ENCODE results near the gene ZNF324. TPM values are rescaled to one million over a fixed set of nuclear protein-coding genes. Genes with fewer than 3 reads are reported as not detected.

Gene ZNF324
- total RNA-seq, 1 donor from 2014 or later, result 2.1 TPM

DNA sequence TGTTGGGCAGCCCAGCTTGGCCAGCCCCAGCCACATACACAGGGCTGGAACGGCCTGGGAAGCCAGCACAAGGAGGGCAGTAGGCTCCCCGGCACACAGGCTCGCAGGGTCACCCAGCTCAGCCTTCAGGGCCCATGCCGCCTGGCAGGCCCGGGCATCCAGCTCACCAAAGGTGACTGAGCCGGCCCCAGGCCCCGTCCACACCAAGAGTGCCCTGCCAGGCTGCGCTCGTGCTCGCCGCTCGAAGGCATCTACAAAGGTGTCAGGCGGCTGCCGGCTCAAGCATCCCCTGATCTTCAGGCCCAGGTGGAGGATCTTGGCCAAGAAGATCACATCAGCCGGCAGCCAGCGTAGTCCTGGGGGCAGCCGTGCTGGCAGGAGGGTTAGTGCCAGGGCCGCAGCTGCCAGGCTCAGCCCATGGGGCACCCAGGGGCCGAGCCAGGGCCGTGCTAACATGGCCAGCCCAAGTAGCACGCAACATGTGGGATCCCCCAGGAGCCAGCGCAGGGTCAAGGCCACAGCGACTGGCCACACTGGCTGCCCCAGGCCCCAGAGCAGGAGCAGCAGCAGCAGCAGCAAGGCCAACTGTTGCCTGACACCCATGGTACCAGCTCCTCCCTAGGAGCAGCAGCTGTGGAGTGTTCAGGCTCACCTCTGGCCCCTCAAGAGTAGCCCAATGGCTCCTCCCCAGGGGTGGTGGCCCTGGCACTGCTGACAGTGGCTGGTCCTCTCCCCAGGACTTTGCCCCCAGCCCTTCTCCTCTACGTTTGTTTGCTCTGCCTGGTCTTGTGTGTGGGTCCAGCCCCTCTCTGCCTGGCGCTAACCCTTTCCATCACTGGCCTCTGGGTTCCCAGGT is 44.7 kb downstream of the ZNF324 start, which contains the start of gene SLC27A5:
SLC27A5 (minus strand) TSS at position 640 of the 856 bp plus-strand sequence; CDS start at position 603, 37 bp downstream.
- intact Hi-C loops (cut with DNase I), result no loop called here
- no peak for DNase-seq (ENCODE audit: low spot score in 2 of 2)
- no peaks in the 10 kb centered on the region for H3K9me3 ChIP-seq
- H3K4me1 ChIP-seq, result peaks cover 0 to 16% of the 10 kb centered on the region in 2 donors
- no peaks in the 10 kb centered on the region for H3K27me3 ChIP-seq
- no peak within 1 kb of the TSS for H3K4me3 ChIP-seq
- H3K36me3 ChIP-seq, result peaks cover 16% of the 10 kb centered on the region in 2 donors
- H3K27ac ChIP-seq, result no peak within 1 kb of the TSS
- TF ChIP-seq, protein P1, sequence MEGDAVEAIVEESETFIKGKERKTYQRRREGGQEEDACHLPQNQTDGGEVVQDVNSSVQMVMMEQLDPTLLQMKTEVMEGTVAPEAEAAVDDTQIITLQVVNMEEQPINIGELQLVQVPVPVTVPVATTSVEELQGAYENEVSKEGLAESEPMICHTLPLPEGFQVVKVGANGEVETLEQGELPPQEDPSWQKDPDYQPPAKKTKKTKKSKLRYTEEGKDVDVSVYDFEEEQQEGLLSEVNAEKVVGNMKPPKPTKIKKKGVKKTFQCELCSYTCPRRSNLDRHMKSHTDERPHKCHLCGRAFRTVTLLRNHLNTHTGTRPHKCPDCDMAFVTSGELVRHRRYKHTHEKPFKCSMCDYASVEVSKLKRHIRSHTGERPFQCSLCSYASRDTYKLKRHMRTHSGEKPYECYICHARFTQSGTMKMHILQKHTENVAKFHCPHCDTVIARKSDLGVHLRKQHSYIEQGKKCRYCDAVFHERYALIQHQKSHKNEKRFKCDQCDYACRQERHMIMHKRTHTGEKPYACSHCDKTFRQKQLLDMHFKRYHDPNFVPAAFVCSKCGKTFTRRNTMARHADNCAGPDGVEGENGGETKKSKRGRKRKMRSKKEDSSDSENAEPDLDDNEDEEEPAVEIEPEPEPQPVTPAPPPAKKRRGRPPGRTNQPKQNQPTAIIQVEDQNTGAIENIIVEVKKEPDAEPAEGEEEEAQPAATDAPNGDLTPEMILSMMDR (IDR thresholded peaks at IDR 0.05), result no peak

DNA sequence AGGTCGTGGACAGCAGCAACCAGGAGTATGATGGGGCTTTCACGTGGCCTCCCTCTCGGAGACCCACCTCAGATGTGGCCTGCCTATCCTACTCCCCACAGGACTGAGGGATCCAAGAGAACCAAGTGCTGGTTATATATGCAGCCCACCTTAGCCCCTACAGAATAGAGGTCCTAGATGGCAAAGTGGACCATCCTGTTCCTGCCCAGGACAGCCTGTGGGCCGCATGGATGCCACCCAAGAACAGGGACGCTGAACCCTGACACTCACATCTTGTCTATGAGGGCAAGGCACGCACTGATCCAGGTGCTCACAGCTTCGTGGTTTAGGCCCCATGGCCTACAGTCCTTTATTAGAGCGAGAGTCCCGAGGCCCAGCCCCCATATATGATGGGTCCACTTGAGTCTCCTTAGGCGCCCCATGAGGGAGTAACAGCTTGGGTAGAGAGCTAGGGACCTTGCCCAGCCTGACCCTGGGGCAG is 46.4 kb downstream of the ZNF324 start:
- no peaks in the 10 kb centered on the region for H3K27me3 ChIP-seq
- H3K4me3 ChIP-seq, result no peak overlapping the region
- peaks cover 24 to 26% of the 10 kb centered on the region in 2 donors for H3K36me3 ChIP-seq
- intact Hi-C loops (cut with DNase I), result no loop called here
- TF ChIP-seq, protein P1 (IDR thresholded peaks at IDR 0.05), result no peak
- no peaks in the 10 kb centered on the region for H3K9me3 ChIP-seq
- DNase-seq (ENCODE audit: low spot score in 2 of 2), result no peak
- H3K27ac ChIP-seq, result peak overlapping the region in 1 of 2 donors; percentile 27
- H3K4me1 ChIP-seq, result peaks cover 9 to 26% of the 10 kb centered on the region in 2 donors

GRCh38 chr19:58513694-58514563 is 47.0 kb downstream of the ZNF324 start:
- intact Hi-C loops (cut with DNase I), result no loop called here
- peak overlapping the region; percentile 37 to 45 for H3K4me3 ChIP-seq
- DNase-seq (ENCODE audit: low spot score in 2 of 2), result peak in 1 of 2 donors; percentile 87
- H3K27ac ChIP-seq, result peak overlapping the region; percentile 24 to 27
- TF ChIP-seq, protein P1 (IDR thresholded peaks at IDR 0.05), result peak; percentile 70 to 86 (median 74)
- no peaks in the 10 kb centered on the region for H3K27me3 ChIP-seq
- peaks cover 24 to 26% of the 10 kb centered on the region in 2 donors for H3K36me3 ChIP-seq
- H3K4me1 ChIP-seq, result peaks cover 16 to 31% of the 10 kb centered on the region in 2 donors
- H3K9me3 ChIP-seq, result no peaks in the 10 kb centered on the region

- TF ChIP-seq, protein P1 (IDR thresholded peaks at IDR 0.05), result no peak
- intact Hi-C loops (cut with DNase I), result no loop called here
- Histone ChIP-seq H3K36me3 (peaks cover 24 to 26% of the 10 kb centered on the region in 2 donors), H3K27me3 (no peaks in the 10 kb centered on the region), H3K4me1 (peaks cover 16 to 31% of the 10 kb centered on the region in 2 donors), H3K9me3 (no peaks in the 10 kb centered on the region), H3K4me3 (peak overlapping the region; percentile 37 to 45), H3K27ac (no peak overlapping the region)
- no peak for DNase-seq (ENCODE audit: low spot score in 2 of 2)
These were observed 47.7 kb downstream of the ZNF324 start for GRCh38 chr19:58514564-58515022.

GRCh38 chr19:58515259-58515658 is 48.4 kb downstream of the ZNF324 start:
- no peak for DNase-seq (ENCODE audit: low spot score in 2 of 2)
- Histone ChIP-seq H3K9me3 (no peaks in the 10 kb centered on the region), H3K27ac (no peak overlapping the region), H3K27me3 (no peaks in the 10 kb centered on the region), H3K36me3 (peaks cover 24 to 26% of the 10 kb centered on the region in 2 donors), H3K4me1 (peaks cover 18 to 31% of the 10 kb centered on the region in 2 donors), H3K4me3 (no peak overlapping the region)
- intact Hi-C loops (cut with DNase I), result no loop called here
- TF ChIP-seq, protein P1 (IDR thresholded peaks at IDR 0.05), result no peak

All from ascending aorta (tissue), 2 donors.